GM21381 (cell line): Measurements from ENCODE around the gene DDX39B.
"Not testable (repeated sequence)": the region's sequence is repeated elsewhere in the genome, so short reads cannot be mapped to it uniquely, and the experiment has no call there.

Experiments used
- ATAC-seq: cut with Tn5 transposase; IDR thresholded peaks from one replicate; pipeline ENCODE4 v1.9.1; 2021; ENCODE audit warnings: mild to moderate bottlenecking, moderate library complexity; ENCODE audit not compliant: unreplicated experiment

The DDX39B gene

DNA sequence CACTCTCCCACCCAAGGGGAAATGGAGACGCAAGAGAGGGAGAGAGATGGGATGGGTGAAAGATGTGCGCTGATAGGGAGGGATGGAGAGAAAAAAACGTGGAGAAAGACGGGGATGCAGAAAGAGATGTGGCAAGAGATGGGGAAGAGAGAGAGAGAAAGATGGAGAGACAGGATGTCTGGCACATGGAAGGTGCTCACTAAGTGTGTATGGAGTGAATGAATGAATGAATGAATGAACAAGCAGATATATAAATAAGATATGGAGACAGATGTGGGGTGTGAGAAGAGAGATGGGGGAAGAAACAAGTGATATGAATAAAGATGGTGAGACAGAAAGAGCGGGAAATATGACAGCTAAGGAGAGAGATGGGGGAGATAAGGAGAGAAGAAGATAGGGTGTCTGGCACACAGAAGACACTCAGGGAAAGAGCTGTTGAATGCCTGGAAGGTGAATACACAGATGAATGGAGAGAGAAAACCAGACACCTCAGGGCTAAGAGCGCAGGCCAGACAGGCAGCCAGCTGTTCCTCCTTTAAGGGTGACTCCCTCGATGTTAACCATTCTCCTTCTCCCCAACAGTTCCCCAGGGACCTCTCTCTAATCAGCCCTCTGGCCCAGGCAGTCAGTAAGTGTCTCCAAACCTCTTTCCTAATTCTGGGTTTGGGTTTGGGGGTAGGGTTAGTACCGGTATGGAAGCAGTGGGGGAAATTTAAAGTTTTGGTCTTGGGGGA lies 34.3 kb upstream of the DDX39B start:
- no peak for ATAC-seq

DNA sequence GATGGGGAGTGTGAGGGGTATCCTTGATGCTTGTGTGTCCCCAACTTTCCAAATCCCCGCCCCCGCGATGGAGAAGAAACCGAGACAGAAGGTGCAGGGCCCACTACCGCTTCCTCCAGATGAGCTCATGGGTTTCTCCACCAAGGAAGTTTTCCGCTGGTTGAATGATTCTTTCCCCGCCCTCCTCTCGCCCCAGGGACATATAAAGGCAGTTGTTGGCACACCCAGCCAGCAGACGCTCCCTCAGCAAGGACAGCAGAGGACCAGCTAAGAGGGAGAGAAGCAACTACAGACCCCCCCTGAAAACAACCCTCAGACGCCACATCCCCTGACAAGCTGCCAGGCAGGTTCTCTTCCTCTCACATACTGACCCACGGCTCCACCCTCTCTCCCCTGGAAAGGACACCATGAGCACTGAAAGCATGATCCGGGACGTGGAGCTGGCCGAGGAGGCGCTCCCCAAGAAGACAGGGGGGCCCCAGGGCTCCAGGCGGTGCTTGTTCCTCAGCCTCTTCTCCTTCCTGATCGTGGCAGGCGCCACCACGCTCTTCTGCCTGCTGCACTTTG lies 33.6 kb upstream of the DDX39B start, which contains the start of gene TNF:
Gene TNF (plus strand): TSS at position 231 of the 567 bp plus-strand sequence. CDS start 177 bp downstream, at position 408.
- ATAC-seq: no peak

DNA sequence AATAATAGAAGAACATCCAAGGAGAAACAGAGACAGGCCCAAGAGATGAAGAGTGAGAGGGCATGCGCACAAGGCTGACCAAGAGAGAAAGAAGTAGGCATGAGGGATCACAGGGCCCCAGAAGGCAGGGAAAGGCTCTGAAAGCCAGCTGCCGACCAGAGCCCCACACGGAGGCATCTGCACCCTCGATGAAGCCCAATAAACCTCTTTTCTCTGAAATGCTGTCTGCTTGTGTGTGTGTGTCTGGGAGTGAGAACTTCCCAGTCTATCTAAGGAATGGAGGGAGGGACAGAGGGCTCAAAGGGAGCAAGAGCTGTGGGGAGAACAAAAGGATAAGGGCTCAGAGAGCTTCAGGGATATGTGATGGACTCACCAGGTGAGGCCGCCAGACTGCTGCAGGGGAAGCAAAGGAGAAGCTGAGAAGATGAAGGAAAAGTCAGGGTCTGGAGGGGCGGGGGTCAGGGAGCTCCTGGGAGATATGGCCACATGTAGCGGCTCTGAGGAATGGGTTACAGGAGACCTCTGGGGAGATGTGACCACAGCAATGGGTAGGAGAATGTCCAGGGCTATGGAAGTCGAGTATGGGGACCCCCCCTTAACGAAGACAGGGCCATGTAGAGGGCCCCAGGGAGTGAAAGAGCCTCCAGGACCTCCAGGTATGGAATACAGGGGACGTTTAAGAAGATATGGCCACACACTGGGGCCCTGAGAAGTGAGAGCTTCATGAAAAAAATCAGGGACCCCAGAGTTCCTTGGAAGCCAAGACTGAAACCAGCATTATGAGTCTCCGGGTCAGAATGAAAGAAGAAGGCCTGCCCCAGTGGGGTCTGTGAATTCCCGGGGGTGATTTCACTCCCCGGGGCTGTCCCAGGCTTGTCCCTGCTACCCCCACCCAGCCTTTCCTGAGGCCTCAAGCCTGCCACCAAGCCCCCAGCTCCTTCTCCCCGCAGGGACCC lies 32.6 kb upstream of the DDX39B start:
- no peak for ATAC-seq

DNA sequence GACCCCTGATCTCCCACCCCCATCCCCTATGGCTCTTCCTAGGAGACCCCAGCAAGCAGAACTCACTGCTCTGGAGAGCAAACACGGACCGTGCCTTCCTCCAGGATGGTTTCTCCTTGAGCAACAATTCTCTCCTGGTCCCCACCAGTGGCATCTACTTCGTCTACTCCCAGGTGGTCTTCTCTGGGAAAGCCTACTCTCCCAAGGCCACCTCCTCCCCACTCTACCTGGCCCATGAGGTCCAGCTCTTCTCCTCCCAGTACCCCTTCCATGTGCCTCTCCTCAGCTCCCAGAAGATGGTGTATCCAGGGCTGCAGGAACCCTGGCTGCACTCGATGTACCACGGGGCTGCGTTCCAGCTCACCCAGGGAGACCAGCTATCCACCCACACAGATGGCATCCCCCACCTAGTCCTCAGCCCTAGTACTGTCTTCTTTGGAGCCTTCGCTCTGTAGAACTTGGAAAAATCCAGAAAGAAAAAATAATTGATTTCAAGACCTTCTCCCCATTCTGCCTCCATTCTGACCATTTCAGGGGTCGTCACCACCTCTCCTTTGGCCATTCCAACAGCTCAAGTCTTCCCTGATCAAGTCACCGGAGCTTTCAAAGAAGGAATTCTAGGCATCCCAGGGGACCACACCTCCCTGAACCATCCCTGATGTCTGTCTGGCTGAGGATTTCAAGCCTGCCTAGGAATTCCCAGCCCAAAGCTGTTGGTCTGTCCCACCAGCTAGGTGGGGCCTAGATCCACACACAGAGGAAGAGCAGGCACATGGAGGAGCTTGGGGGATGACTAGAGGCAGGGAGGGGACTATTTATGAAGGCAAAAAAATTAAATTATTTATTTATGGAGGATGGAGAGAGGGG lies 31.7 kb upstream of the DDX39B start:
- ATAC-seq: no peak

DNA sequence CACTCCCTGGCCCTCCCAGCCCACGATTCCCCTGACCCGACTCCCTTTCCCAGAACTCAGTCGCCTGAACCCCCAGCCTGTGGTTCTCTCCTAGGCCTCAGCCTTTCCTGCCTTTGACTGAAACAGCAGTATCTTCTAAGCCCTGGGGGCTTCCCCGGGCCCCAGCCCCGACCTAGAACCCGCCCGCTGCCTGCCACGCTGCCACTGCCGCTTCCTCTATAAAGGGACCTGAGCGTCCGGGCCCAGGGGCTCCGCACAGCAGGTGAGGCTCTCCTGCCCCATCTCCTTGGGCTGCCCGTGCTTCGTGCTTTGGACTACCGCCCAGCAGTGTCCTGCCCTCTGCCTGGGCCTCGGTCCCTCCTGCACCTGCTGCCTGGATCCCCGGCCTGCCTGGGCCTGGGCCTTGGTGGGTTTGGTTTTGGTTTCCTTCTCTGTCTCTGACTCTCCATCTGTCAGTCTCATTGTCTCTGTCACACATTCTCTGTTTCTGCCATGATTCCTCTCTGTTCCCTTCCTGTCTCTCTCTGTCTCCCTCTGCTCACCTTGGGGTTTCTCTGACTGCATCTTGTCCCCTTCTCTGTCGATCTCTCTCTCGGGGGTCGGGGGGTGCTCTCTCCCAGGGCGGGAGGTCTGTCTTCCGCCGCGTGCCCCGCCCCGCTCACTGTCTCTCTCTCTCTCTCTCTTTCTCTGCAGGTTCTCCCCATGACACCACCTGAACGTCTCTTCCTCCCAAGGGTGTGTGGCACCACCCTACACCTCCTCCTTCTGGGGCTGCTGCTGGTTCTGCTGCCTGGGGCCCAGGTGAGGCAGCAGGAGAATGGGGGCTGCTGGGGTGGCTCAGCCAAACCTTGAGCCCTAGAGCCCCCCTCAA lies 30.5 kb upstream of the DDX39B start, which contains the start of gene LTA:
Gene LTA (plus strand): TSS at position 249 of the 871 bp plus-strand sequence. CDS start 454 bp downstream, at position 703.
- no peak for ATAC-seq

DNA sequence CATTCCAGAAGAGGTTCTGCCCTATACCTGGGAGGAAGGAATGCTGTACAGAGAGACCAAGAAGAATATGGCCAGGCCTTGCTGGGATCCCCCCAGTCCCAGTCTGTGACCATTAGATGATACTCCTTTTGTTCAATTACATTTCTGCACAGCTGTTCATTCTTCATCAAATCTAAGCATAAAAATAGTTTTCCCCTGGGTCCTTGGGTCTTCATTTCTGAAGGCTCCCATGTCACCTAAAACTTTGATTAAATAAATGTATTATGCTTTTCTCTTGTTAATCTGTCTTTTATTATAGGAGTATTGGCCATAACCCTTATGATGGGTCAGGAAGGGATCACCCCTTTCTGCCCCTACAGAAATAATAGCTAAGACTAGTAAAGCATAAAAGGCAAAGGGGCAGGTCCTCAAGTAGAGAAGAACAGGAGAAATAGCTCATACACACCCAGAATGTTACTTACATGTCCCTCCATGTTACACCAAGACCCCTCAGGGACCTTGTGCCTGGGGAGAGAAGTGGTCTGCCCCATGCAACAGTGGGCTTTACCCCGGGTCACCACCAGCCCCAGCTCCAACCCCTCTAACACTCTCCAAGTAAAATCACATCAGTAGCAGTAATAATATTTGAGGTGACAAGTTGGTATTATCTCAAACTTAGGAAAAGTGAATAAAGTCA lies 28.2 kb upstream of the DDX39B start:
- no peak for ATAC-seq

DNA sequence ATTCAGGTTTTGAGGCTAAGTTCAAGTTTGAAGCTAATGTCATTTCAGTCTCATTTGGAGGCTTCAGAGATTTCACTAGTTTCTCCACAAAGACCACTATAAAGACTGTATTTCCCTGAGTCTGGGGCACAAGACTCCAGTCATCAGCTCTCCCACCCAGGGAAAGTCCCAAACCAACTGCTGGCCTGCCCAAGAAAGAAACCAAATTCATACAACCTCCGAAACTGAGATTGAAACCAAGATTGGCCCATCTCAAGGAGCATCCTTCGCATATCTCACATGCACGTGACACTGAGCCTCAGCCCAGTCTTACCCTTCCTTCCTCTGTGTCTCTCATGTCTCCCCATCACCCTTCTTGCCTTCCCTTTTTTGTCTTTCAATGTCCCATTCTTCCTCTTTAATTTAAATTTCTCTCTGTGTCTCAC lies 26.7 kb upstream of the DDX39B start:
- ATAC-seq: peak; percentile 59

DNA sequence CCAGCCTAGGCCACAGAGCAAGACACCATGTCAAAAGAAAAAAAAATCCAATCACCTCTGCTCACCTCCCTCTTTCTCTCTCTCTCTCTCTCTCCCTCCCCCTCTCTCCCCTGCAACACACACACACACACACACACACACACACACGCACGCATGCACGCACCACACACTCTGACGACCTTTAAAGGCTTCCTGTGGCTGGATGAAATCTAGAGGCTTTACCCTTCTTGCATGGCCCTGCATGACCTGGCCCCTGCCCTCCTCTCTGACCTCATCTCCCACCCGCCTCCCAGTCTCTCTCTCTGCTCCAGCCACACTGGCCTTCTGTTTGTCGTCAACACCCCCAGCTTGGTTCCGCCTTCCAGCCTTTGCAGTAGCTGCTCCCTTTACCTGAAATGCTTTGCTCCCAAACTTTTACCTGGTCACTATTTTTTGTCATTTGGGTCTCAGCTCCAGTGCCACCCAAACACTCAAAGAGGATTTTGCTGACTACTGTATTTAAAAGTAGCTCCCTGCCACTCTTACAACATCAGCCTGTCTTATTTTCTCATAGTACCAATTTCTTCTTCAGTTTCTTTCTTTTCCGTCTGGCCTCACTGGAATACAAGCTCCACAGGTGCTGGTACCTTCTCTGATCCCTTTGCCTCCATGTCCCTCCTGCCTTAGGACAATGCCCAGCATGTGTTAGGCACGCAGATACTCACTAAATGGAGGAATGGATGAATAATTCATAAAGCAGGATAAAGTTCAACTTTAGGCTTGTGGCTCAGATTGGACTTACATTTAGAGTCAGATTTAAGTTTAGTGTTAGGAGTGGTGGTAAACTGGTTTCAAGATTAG lies 25.9 kb upstream of the DDX39B start:
- no peak for ATAC-seq

DNA sequence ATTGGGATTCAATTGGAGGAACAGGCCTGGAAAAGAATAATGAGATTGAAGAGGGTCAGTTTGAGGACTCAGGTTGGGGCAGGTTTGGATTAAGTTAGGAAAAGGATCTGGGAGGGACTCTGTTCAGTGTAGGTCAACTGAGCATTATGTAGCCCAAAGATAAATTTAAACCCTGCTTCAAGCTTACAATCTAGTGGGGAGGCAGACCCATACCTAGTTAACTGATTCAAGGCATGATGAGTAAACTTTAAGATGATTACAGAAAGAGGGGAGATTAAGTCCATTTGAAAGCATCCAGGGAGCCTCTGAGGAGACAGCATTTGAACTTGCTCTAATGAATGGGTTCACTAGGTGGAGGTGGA lies 18.9 kb upstream of the DDX39B start:
- ATAC-seq: no peak

DNA sequence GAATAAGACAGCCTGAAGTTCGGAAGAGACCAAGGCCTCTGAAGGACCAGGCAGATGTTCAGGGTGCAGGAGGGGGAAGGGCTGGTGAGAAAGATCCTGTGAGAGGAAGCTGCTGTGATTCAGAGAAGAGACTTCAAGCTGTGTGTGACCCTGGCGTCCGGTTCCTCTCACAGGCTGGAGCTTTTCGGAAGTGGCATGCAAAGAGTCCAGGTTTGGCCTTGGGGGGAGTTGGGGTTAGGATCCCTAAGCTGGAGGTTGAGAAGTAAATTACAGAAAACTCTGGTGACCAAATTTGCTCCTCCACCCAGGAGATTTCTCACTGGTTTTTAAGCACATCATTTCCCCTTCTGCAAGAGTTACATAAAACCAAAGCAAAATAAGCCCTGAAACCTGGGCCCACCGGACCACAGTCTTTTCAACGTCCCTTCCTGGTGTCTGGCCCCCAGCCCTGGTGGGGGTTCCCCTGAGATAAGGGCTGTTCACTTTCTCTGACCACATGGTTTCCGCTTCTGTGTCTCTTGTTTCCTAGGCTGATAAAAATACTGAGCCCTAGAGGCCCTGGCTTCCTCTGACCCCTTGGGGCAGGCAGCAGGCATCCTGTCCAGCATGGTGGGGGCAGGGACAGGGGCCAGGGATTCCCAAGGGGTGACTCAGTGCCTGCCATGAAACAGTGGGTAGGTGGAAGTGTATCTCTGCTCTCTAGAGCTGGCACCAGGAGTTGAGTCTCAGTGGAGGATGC lies 18.3 kb upstream of the DDX39B start:
- peak; percentile 64 for ATAC-seq

DNA sequence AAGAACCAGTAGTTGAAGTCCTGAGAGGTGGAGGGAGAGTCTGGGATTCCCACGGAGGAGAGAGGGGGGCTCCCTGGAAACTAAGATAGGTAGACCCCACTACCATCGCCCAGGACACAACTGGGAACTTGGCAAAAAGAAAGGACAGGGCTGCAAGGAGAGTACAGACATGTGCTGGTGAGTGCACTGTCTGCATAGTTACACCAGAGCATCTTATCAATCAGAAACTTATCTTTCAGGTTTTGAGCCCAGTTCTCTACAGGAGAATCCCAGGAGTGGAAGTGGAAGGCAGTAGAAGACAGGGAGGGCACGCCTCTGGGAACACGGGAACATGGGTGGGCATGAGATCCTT lies 17.8 kb upstream of the DDX39B start:
- ATAC-seq: no peak

DNA sequence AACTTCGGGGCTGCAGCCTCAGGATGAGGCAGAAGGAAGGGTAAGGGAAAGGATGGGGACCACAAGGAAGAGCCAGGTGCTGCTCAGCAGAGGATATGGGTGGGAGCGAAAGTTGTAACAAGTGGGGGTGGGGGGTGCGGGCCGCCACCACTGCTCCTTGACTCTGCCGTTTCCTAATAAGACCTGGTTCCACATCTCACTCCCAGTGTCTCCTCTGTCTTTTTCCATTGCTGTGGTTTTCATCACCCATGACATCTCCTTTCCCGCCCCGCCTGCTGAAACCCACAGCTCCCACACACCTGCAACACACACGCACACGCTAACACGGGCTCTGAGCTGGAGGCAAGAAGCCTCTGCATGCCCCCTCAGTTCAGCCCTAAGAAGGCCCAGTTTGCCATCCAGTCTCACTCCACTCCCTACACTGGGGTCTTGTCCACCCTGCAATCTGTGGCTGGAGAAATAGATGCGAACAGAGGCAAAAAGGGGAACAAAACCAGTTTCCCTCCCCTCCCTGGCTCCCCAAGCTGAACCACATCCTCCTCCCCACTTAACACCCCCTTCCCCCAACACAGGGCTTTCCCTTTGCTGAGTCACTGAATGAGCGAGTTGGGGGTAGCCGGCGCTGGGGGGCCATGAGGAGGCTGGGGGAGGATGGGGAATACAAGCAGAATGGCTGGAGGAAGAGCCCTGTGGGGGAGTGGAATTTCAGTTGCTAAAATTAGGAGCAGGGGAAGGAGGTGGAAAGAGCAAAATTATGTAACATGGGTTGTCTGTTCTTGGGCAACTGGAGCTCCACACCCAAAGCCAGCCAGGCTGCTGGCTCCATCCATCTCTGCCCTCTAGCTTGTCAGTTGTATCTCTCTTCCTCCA lies 17.1 kb upstream of the DDX39B start:
- ATAC-seq: no peak

DNA sequence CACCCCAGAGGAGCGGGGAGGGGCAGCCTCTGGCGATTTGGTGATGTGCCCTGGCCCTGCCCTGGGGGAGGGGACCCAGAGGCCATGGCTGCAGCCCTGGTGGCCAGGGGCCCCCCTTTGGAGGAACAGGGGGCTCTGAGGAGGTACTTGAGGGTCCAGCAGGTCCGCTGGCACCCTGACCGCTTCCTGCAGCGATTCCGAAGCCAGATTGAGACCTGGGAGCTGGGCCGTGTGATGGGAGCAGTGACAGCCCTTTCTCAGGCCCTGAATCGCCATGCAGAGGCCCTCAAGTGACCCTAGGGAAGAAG lies 16.5 kb upstream of the DDX39B start:
- no peak for ATAC-seq

DNA sequence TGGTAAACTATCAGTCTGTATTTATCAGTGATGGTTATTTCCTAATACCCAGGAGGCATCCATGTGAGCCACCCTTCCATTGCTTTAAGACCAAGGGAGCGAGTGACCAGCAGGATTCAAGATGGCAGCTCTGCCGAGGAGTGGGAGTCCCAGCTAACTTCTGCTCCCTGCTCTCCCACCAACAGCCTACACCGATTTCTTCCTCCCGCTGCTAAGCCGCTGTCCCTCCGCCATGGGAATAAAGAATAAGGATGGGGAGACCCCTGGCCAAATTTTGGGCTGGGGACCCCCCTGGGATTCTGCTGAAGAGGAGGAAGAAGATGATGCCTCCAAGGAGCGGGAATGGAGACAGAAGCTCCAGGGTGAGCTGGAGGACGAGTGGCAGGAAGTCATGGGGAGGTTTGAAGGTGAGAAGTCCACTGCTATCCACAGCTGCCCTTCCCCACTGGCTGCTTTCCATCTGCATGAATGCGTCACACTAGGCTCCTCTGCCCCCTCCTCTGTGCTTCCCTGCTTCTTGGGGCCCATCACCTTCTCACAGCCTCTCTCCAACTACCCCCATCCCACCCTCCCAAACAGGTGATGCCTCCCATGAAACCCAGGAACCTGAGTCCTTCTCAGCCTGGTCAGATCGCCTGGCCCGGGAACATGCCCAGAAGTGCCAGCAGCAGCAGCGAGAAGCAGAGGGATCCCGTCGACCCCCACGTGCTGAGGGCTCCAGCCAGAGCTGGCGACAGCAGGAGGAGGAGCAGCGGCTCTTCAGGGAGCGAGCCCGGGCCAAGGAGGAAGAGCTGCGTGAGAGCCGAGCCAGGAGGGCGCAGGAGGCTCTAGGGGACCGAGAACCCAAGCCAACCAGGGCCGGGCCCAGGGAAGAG lies 15.9 kb upstream of the DDX39B start:
- ATAC-seq: no peak

DNA sequence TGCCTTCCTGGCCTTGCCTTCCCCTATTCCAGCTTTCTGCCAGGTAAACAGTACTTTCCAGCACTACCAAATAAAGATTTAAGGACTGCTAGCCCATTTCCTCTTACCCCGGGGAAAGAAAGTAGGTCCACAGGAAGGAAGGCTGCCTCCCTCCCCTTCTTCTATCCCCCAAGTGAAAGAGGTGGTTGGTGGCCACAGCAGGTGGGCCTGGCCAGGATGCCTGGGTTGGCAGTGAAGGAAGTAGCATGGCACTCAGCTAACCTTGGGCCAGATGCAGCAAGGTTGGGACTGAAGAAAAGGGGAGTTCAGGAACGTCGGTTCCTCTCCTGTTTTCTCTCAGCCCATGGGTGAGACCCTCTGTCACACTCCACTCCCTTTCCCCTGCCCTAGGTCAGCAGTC lies 14.5 kb upstream of the DDX39B start:
- no peak for ATAC-seq

DNA sequence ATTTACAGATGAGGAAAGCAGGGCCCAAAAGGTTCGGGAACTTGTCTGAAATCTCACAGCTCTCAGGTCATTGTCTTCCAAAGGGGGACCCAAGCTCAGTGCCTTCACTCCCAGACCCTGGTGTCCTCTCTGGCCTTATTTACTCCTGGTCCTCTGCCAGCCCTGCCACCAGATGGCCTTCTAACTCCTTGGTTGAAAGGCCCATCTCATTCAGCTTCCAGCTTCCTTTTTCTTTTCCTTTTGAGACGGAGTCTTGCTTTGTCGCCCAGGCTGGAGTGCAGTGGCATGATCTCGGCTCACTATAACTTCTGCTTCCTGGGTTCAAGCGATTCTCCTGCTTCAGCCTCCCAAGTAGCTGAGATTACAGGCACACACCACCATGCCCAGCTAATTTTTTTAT lies 9.6 kb upstream of the DDX39B start:
- ATAC-seq: not testable (repeated sequence)
